ENCODE measurements around the gene TMEM125.

DNA sequence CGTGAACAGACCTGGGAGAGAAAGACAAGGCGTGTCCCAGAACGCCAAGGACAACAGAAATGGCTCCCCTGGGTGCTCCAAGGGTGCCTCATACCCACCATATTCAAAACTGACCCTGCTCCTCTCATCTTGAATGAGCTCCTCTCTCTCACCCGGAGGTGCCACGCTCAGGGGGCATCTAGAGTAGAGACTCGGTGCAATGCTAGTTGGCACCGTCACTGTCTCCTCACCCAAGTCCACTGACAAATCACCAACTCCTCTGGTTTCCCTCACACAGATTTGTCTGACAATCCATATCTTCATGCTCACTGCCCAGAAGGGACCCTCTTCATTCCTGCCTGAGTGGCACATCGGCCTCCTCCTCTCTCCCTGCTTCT lies 5.0 kb downstream of the TMEM125 start:
- TF ChIP-seq, protein P1, sequence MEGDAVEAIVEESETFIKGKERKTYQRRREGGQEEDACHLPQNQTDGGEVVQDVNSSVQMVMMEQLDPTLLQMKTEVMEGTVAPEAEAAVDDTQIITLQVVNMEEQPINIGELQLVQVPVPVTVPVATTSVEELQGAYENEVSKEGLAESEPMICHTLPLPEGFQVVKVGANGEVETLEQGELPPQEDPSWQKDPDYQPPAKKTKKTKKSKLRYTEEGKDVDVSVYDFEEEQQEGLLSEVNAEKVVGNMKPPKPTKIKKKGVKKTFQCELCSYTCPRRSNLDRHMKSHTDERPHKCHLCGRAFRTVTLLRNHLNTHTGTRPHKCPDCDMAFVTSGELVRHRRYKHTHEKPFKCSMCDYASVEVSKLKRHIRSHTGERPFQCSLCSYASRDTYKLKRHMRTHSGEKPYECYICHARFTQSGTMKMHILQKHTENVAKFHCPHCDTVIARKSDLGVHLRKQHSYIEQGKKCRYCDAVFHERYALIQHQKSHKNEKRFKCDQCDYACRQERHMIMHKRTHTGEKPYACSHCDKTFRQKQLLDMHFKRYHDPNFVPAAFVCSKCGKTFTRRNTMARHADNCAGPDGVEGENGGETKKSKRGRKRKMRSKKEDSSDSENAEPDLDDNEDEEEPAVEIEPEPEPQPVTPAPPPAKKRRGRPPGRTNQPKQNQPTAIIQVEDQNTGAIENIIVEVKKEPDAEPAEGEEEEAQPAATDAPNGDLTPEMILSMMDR (IDR thresholded peaks at IDR 0.05) = no peak
- TF ChIP-seq POLR2A (IDR thresholded peaks at IDR 0.05) (no peak), EP300 (IDR thresholded peaks at IDR 0.05) (no peak)
